H1 (cell line): ENCODE measurements around the gene MYL6.

Source experiments
- BRCA1 ChIP-seq: IDR thresholded peaks from 2 replicates; pipeline ENCODE4 v1.6.1; 2012; ENCODE audit warnings: low read depth, low read length, improper control_type of control experiment
- JUN ChIP-seq: IDR thresholded peaks from 2 replicates; pipeline ENCODE4 v1.6.1; 2011; ENCODE audit warnings: low read depth, mild to moderate bottlenecking, improper control_type of control experiment, low read length
- ZNF274 ChIP-seq: IDR thresholded peaks from 2 replicates; pipeline ENCODE4 v1.7.0; 2012; ENCODE audit warnings: low read length, borderline replicate concordance; ENCODE audit errors: extremely low read depth
- TF ChIP-seq, protein P1 (sequence below), 3 experiments: IDR thresholded peaks; 1 replicate in 2 of 3; 2 replicates in 1 of 3; pipeline versions ENCODE4 v1.5.1 to v1.6.1; 2011; ENCODE audit warnings: low read length in 3 of 3, mild to moderate bottlenecking in 3 of 3, inconsistent platforms in 2 of 3, low read depth in 1 of 3, moderate library complexity in 1 of 3; ENCODE audit not compliant: insufficient read depth in 1 of 3; ENCODE audit errors: control extremely low read depth in 1 of 3
- TF ChIP-seq, protein P2 (sequence below): IDR thresholded peaks from 2 replicates; pipeline ENCODE4 v1.6.1; 2012; ENCODE audit warnings: inconsistent platforms

DNA sequence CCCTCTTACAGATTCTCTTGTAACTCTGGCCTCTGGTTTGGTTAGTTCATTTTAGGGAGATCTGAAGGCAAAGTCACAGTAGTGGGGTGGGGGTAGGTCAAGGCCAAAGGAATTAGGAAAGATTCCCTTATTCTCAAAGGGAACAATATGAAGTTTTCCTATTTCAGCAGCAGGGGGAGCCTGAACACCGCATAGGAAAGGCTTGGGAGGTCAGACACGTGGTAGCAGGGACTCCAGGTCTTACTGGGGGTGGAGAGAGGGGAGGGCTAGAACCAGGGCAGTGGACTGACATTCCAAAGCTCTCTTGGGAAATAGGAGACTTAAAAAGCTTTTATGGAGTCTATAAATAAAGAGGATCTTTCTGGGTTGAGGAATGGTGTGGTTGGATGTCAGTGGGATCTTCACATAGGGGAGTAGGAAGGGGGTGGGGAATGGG is 38.8 kb upstream of the MYL6 start:
- TF ChIP-seq, protein P1, sequence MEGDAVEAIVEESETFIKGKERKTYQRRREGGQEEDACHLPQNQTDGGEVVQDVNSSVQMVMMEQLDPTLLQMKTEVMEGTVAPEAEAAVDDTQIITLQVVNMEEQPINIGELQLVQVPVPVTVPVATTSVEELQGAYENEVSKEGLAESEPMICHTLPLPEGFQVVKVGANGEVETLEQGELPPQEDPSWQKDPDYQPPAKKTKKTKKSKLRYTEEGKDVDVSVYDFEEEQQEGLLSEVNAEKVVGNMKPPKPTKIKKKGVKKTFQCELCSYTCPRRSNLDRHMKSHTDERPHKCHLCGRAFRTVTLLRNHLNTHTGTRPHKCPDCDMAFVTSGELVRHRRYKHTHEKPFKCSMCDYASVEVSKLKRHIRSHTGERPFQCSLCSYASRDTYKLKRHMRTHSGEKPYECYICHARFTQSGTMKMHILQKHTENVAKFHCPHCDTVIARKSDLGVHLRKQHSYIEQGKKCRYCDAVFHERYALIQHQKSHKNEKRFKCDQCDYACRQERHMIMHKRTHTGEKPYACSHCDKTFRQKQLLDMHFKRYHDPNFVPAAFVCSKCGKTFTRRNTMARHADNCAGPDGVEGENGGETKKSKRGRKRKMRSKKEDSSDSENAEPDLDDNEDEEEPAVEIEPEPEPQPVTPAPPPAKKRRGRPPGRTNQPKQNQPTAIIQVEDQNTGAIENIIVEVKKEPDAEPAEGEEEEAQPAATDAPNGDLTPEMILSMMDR (IDR thresholded peaks at IDR 0.05; ENCODE audit: control extremely low read depth in 1 of 3, insufficient read depth in 1 of 3, low read depth in 1 of 3, low read length in 3 of 3), result peak; percentile 56 to 80 (median 79)
- TF ChIP-seq ZNF274 (no peak), JUN (no peak), BRCA1 (no peak)
- TF ChIP-seq, protein P2, sequence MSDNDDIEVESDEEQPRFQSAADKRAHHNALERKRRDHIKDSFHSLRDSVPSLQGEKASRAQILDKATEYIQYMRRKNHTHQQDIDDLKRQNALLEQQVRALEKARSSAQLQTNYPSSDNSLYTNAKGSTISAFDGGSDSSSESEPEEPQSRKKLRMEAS, result peak; percentile 96
